Measurements from ENCODE around the gene KRTAP4-2.

DNA sequence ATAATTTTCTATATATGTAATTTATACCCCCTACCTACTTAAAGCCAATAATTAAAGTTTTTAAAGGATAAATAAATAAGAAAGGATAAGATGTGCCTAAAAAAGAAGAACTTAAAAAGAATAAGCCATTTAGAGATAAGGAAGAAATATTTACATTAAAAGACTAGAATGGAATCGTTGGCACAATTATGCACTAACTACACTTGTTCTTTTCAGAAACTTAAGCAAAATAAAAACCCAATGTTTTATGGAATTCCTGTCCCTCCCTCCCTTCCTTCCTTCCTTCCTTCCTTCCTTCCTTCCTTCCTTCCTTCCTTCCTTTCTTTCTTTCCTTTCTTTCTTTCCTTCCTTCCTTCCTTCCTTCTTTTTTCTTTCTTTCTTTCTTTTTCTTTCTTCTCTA is 33.2 kb downstream of the KRTAP4-2 start:
- TF ChIP-seq POLR2A (IDR thresholded peaks at IDR 0.05; ENCODE audit: low read depth, low read length) (no peak), BRCA1 (IDR thresholded peaks at IDR 0.05; ENCODE audit: low read depth, low read length) (no peak), EP300 (IDR thresholded peaks at IDR 0.05; ENCODE audit: borderline replicate concordance in 1 of 2, control insufficient read depth in 1 of 2, low read depth in 2 of 2, low read length in 2 of 2) (no peak)
- TF ChIP-seq, protein P1, sequence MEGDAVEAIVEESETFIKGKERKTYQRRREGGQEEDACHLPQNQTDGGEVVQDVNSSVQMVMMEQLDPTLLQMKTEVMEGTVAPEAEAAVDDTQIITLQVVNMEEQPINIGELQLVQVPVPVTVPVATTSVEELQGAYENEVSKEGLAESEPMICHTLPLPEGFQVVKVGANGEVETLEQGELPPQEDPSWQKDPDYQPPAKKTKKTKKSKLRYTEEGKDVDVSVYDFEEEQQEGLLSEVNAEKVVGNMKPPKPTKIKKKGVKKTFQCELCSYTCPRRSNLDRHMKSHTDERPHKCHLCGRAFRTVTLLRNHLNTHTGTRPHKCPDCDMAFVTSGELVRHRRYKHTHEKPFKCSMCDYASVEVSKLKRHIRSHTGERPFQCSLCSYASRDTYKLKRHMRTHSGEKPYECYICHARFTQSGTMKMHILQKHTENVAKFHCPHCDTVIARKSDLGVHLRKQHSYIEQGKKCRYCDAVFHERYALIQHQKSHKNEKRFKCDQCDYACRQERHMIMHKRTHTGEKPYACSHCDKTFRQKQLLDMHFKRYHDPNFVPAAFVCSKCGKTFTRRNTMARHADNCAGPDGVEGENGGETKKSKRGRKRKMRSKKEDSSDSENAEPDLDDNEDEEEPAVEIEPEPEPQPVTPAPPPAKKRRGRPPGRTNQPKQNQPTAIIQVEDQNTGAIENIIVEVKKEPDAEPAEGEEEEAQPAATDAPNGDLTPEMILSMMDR (IDR thresholded peaks at IDR 0.05 in 2 of 3, conservative IDR thresholded peaks at IDR 0.05 in 1 of 3; ENCODE audit: control insufficient read depth in 2 of 3, extremely low read depth in 1 of 3, insufficient read depth in 1 of 3, low read depth in 3 of 3, low read length in 3 of 3) = no peak
